SU-DHL-6 (cell line): Measurements from ENCODE around the gene NCBP3.

Experiments
- CTCF ChIP-seq: fragments of 200-600 bp; sonication (generic); IDR thresholded peaks from one replicate; pipeline ENCODE4 v1.5.1; 2017; ENCODE audit warnings: antibody characterized with exemption, mild to moderate bottlenecking, low read length, moderate library complexity; ENCODE audit not compliant: insufficient read depth, poor library complexity, severe bottlenecking
- EZH2phosphoT487 ChIP-seq: fragments of 200-600 bp; sonication (generic), shearing (Covaris generic); conservative IDR thresholded peaks from 2 replicates; pipeline ENCODE4 v1.6.1; 2018; ENCODE audit warnings: mild to moderate bottlenecking, antibody characterized with exemption, low read length, moderate library complexity, mixed read lengths

- TF ChIP-seq CTCF: no peak
- TF ChIP-seq EZH2phosphoT487: no peak
Measured at GRCh38 chr17:3892095-3892998, 46.3 kb upstream of the NCBP3 start.
